Upper lobe of left lung (tissue), 6 donors: ENCODE measurements around the gene SLAMF7. TPM values are rescaled to one million over a fixed set of nuclear protein-coding genes. Genes with fewer than 3 reads are reported as not detected.

ENCODE experiments used
- ATAC-seq, 2 donors: fragments of 200-7000 bp; cut with Tn5 transposase; one replicate each; pipeline ENCODE4 v1.9.1; 2022; ENCODE audit warnings: mild to moderate bottlenecking in 2 of 2, moderate library complexity in 2 of 2; ENCODE audit not compliant: low FRiP score in 2 of 2
- DNase-seq, 2 donors: peaks; one replicate each; pipeline ENCODE4 v3.0.0-alpha.2; 2019 to 2020
- H3K27ac ChIP-seq, 4 donors: fragments of 200-600 bp; sonication (generic); one replicate each; pipeline ENCODE4 v1.5.1; 2016 to 2019
- H3K27me3 ChIP-seq, 4 donors: fragments of 200-600 bp; sonication (generic); one replicate each; pipeline ENCODE4 v1.5.1; 2017 to 2019
- H3K36me3 ChIP-seq, 4 donors: fragments of 200-600 bp; sonication (generic); one replicate each; pipeline ENCODE4 v1.5.1; 2016 to 2019
- H3K4me1 ChIP-seq, 4 donors: fragments of 200-600 bp; sonication (generic); one replicate each; pipeline ENCODE4 v1.5.1; 2018 to 2019
- H3K4me3 ChIP-seq, 4 donors: fragments of 200-600 bp; sonication (generic); one replicate each; pipeline ENCODE4 v1.5.1; 2017 to 2019; ENCODE audit warnings: mild to moderate bottlenecking in 2 of 4, moderate library complexity in 1 of 4
- H3K9me3 ChIP-seq, 4 donors: fragments of 200-600 bp; sonication (generic); one replicate each; pipeline ENCODE4 v1.5.1; 2018 to 2019
- EP300 ChIP-seq, 4 donors: sonication (generic); formaldehyde crosslinking; IDR thresholded peaks; one replicate each; pipeline ENCODE4 v1.5.1; 2017; ENCODE audit warnings: antibody characterized with exemption in 4 of 4, control low read depth in 2 of 4
- POLR2A ChIP-seq, 4 donors: fragments of 450-650 bp; IDR thresholded peaks; one replicate each; pipeline ENCODE4 v1.5.1; 2016 to 2017; ENCODE audit warnings: antibody characterized with exemption in 4 of 4, mild to moderate bottlenecking in 2 of 4
- POLR2AphosphoS5 ChIP-seq, 2 donors: sonication (generic); formaldehyde crosslinking; IDR thresholded peaks; one replicate each; pipeline ENCODE4 v1.5.1; 2017; ENCODE audit warnings: antibody characterized with exemption in 2 of 2
- WGBS, 2 donors: methylation state at CpG; one replicate each; pipeline ENCODE4 v1.1.5; 2017 to 2018; 5-methylcytosine and 5-hydroxymethylcytosine counted together
- total RNA-seq, 6 donors: library from RNA; depleted of rRNA in 4 of 6; stranded (reverse); fragments of >200 nt in 4 of 6; gene quantifications; one replicate each; pipeline versions ENCODE4 v1.1.0 to v1.2.1, GENCODE V29; 2016 to 2021
- TF ChIP-seq, protein P1 (sequence below), 6 experiments: fragments of 450-650 bp in 4 of 6; fragments of 200-600 bp in 2 of 6; sonication (generic) in 2 of 6; IDR thresholded peaks; one replicate each; pipeline ENCODE4 v1.5.1; 2016 to 2019; ENCODE audit warnings: antibody characterized with exemption in 6 of 6
- donor health status: DM: no; HTN: no; CAD: no; lungs with moderate emphysema.
- donor health status: DM: no; HTN: yes; CAD: no; lungs with severe emphysema.

Gene SLAMF7
- total RNA-seq, 6 donors from 2014 or later, result 0.67 to 17.2 (median 3.5) TPM

DNA sequence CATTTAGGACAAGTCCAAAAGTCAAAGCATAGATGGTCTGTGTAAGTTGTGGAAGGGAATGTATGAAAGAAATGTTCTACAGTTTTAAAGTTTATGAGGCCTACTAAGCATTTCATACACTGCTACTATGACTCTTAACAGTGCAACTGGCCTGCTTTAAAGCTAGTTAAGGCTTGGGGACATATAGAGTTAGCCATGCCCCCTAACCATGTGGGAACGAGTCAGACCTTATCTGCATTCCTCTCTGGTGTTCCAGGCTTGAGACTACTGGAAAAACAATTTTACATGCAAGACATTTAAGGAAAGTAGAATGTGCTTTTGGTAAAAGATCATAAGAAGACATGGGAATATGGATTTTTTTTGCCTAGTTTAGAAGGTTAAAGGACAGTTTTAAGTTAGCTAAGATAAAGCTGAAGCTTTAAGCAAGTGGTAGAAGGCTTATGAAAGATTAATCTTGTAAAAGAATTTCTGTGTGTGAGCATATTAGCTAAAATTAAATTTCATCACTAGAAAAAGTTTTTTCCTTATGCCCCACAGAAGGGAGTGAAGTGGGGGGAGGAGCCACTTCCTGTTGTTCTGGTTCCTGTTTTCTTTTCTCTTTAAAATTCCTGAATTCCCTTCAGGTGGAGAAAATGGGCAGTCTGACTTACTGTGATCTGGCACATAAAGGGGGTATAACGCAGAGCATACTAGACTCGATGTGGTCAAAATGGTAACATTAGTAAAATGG lies 18.5 kb upstream of the SLAMF7 start:
- H3K36me3 ChIP-seq, result no peaks in the 10 kb centered on the region
- no peak overlapping the region for H3K4me3 ChIP-seq
- no peaks in the 10 kb centered on the region for H3K9me3 ChIP-seq
- no peak for ATAC-seq
- H3K27me3 ChIP-seq, result no peaks in the 10 kb centered on the region
- no peaks in the 10 kb centered on the region for H3K4me1 ChIP-seq
- no peak for DNase-seq
- 84 to 91% methylated on average over 3 of the region's 3 CpGs for WGBS, 2 donors
- H3K27ac ChIP-seq, result no peak overlapping the region
- TF ChIP-seq POLR2A (IDR thresholded peaks at IDR 0.05), result no peak
- no peak for TF ChIP-seq POLR2AphosphoS5 (IDR thresholded peaks at IDR 0.05)
- no peak for TF ChIP-seq EP300 (IDR thresholded peaks at IDR 0.05)
- TF ChIP-seq, protein P1, sequence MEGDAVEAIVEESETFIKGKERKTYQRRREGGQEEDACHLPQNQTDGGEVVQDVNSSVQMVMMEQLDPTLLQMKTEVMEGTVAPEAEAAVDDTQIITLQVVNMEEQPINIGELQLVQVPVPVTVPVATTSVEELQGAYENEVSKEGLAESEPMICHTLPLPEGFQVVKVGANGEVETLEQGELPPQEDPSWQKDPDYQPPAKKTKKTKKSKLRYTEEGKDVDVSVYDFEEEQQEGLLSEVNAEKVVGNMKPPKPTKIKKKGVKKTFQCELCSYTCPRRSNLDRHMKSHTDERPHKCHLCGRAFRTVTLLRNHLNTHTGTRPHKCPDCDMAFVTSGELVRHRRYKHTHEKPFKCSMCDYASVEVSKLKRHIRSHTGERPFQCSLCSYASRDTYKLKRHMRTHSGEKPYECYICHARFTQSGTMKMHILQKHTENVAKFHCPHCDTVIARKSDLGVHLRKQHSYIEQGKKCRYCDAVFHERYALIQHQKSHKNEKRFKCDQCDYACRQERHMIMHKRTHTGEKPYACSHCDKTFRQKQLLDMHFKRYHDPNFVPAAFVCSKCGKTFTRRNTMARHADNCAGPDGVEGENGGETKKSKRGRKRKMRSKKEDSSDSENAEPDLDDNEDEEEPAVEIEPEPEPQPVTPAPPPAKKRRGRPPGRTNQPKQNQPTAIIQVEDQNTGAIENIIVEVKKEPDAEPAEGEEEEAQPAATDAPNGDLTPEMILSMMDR (IDR thresholded peaks at IDR 0.05), result no peak

DNA sequence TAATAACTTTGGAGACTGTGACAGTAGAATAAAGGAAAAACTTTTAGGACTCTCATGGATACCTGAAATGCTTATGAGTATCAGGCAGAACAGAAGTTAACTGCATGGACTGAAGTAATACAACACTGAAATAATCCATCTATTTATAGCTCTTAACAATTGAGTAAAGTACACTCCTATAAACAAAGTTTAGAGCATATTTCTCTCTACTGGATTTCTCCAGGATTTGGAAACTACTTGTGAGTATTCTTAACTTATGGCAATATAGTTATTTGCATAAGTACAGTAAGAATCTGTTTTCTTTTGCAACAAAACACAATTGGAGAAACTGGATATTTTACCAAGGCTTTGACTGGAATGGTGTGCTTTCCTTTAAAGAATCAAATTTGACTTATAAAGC lies 17.6 kb upstream of the SLAMF7 start:
- Histone ChIP-seq H3K9me3 (no peaks in the 10 kb centered on the region), H3K4me1 (peaks cover 0 to 6% (median 3%) of the 10 kb centered on the region in 4 donors)

DNA sequence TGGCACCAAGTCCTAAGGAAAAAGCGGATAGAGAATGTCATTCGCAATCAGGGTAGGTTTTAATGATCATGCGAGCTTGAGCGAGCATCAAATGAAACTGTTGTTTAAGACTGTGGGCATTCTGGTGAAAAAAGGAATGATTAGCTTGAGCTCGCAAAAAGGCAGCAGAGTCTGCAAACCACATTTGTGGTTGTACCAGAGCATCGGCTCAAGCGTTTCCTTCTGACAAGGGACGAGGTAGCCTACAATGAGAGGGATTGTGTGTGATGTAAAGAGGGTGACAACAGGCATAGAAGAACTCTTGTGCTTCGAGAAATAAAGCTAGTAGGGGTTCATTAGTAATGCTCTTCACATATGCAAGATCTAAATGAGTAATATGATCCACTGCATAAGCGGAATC lies 16.3 kb upstream of the SLAMF7 start:
- DNase-seq (no peak), ATAC-seq (no peak)
- H3K9me3 ChIP-seq, result no peaks in the 10 kb centered on the region
- no peak overlapping the region for H3K27ac ChIP-seq
- peaks cover 0 to 13% (median 11%) of the 10 kb centered on the region in 4 donors for H3K4me1 ChIP-seq
- no peak overlapping the region for H3K4me3 ChIP-seq
- WGBS, 2 donors, result 71 to 87% methylated on average over 10 of the region's 10 CpGs
- no peaks in the 10 kb centered on the region for H3K27me3 ChIP-seq
- no peaks in the 10 kb centered on the region for H3K36me3 ChIP-seq
- TF ChIP-seq POLR2A (IDR thresholded peaks at IDR 0.05) (no peak), POLR2AphosphoS5 (IDR thresholded peaks at IDR 0.05) (no peak), EP300 (IDR thresholded peaks at IDR 0.05) (no peak)
- TF ChIP-seq, protein P1 (IDR thresholded peaks at IDR 0.05), result no peak

More for the DNA sequence above, 17.6 kb upstream of the SLAMF7 start:
- no peaks in the 10 kb centered on the region for H3K36me3 ChIP-seq
- no peak overlapping the region for H3K27ac ChIP-seq
- TF ChIP-seq POLR2AphosphoS5 (IDR thresholded peaks at IDR 0.05) (no peak), POLR2A (IDR thresholded peaks at IDR 0.05) (no peak), EP300 (IDR thresholded peaks at IDR 0.05) (no peak)
- TF ChIP-seq, protein P1 (IDR thresholded peaks at IDR 0.05), result no peak
- no peaks in the 10 kb centered on the region for H3K27me3 ChIP-seq
- no peak for DNase-seq
- no peak overlapping the region for H3K4me3 ChIP-seq
- ATAC-seq, result no peak

GRCh38 chr1:160723332-160723731 lies 15.7 kb upstream of the SLAMF7 start:
- ATAC-seq, result no peak
- peaks cover 0 to 13% (median 11%) of the 10 kb centered on the region in 4 donors for H3K4me1 ChIP-seq
- 70 to 83% methylated on average over 2 of the region's 2 CpGs for WGBS, 2 donors

More at GRCh38 chr1:160723332-160723731, 15.7 kb upstream of the SLAMF7 start:
- H3K27me3 ChIP-seq, result no peaks in the 10 kb centered on the region
- no peak overlapping the region for H3K4me3 ChIP-seq
- H3K27ac ChIP-seq, result no peak overlapping the region
- no peaks in the 10 kb centered on the region for H3K36me3 ChIP-seq
- DNase-seq, result no peak
- no peaks in the 10 kb centered on the region for H3K9me3 ChIP-seq
- TF ChIP-seq, protein P1 (IDR thresholded peaks at IDR 0.05), result no peak
- TF ChIP-seq POLR2A (IDR thresholded peaks at IDR 0.05) (no peak), POLR2AphosphoS5 (IDR thresholded peaks at IDR 0.05) (no peak), EP300 (IDR thresholded peaks at IDR 0.05) (no peak)
